Suprapubic skin (tissue), 4 donors: ENCODE data around the gene CORO1C.

Experiments used
- EP300 ChIP-seq: sonication (generic); formaldehyde crosslinking; IDR thresholded peaks from one replicate; pipeline ENCODE4 v1.6.1; 2017; ENCODE audit warnings: antibody characterized with exemption
- POLR2AphosphoS5 ChIP-seq, 3 donors: sonication (generic); formaldehyde crosslinking; IDR thresholded peaks; one replicate each; pipeline ENCODE4 v1.6.1; 2017; ENCODE audit warnings: antibody characterized with exemption in 3 of 3
- TF ChIP-seq, protein P1 (sequence below), 2 donors: fragments of 200-600 bp in 1 of 2; fragments of 450-650 bp in 1 of 2; sonication (generic) in 1 of 2; IDR thresholded peaks; one replicate each; pipeline ENCODE4 v1.5.1; 2016 to 2019; ENCODE audit warnings: antibody characterized with exemption in 2 of 2, mild to moderate bottlenecking in 1 of 2, moderate library complexity in 1 of 2

DNA sequence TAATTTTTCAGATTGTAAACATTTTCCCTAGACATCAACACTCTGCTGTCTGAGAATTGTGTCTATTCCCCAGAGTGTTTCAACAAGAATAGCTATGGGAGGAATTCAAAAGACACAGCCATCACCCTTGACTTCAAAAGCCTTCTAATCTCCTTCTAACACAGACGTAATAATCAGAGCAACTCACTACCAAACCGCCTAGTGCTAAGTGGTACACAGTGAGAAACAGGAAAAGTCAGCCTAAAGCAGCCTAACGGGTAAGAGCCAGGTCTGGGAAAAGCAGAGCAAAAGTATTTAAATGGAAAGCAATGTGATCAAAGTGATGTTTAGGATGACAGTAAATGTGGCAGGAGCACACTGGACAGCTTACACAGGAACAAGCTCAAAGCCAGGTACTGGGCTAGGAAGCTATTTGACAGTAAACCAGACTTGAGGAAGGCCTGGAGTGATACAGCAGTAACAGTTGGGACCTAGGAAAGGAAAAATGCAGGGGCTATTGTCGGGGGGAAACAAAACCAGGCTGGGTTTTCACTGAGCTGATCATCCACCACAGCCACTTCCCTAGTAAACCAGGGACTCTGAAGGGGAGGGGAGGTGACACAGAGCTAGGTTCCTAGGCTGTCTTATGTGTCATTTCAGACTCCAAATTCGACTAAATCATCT is 29.4 kb downstream of the CORO1C start:
- TF ChIP-seq EP300: no peak
- TF ChIP-seq POLR2AphosphoS5 (IDR thresholded peaks at IDR 0.05): no peak
- TF ChIP-seq, protein P1, sequence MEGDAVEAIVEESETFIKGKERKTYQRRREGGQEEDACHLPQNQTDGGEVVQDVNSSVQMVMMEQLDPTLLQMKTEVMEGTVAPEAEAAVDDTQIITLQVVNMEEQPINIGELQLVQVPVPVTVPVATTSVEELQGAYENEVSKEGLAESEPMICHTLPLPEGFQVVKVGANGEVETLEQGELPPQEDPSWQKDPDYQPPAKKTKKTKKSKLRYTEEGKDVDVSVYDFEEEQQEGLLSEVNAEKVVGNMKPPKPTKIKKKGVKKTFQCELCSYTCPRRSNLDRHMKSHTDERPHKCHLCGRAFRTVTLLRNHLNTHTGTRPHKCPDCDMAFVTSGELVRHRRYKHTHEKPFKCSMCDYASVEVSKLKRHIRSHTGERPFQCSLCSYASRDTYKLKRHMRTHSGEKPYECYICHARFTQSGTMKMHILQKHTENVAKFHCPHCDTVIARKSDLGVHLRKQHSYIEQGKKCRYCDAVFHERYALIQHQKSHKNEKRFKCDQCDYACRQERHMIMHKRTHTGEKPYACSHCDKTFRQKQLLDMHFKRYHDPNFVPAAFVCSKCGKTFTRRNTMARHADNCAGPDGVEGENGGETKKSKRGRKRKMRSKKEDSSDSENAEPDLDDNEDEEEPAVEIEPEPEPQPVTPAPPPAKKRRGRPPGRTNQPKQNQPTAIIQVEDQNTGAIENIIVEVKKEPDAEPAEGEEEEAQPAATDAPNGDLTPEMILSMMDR (IDR thresholded peaks at IDR 0.05): no peak
